ENCODE results near the gene FXYD5.

DNA sequence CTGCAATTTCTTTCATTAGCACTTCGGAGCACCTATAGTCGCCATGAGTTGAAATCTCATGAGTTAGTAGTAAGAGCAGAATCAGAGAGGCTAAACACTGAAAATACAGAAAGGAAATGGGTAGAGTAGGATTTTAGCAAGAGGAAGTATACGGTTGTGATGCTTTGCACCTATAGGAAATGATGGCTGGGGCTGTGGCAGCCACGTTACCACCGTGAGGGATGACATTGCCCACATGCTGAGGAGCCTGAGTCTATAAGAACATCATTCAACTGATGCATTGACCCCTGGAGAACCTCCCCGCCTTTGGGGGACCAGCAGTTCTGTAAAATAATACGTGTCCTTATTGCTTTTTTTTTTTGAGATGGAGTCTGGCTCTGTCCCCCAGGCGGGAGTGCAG, 53.6 kb downstream of the FXYD5 start:
- TF ChIP-seq POLR2A (IDR thresholded peaks at IDR 0.05; ENCODE audit: low read depth, low read length) (no peak), POLR2AphosphoS5 (IDR thresholded peaks at IDR 0.05; ENCODE audit: low read depth, low read length) (no peak), TAF1 (IDR thresholded peaks at IDR 0.05; ENCODE audit: borderline replicate concordance, low read depth, low read length) (no peak)
